IPS-18c (cell line): ENCODE measurements around the gene CLDN24.
"Not testable (repeated sequence)": the region's sequence is repeated elsewhere in the genome, so short reads cannot be mapped to it uniquely, and the experiment has no call there.

Experiments used
- H3K4me3 ChIP-seq: 2 replicates; pipeline ENCODE4 v1.7.0; 2013; ENCODE audit warnings: low read depth, mild to moderate bottlenecking, low read length, moderate library complexity; ENCODE audit not compliant: insufficient read depth
- H3K9me3 ChIP-seq: one replicate; pipeline ENCODE4 v1.6.1; 2013; ENCODE audit warnings: mild to moderate bottlenecking, low read length, moderate library complexity; ENCODE audit not compliant: control insufficient read depth, insufficient read depth

Gene CLDN24

DNA sequence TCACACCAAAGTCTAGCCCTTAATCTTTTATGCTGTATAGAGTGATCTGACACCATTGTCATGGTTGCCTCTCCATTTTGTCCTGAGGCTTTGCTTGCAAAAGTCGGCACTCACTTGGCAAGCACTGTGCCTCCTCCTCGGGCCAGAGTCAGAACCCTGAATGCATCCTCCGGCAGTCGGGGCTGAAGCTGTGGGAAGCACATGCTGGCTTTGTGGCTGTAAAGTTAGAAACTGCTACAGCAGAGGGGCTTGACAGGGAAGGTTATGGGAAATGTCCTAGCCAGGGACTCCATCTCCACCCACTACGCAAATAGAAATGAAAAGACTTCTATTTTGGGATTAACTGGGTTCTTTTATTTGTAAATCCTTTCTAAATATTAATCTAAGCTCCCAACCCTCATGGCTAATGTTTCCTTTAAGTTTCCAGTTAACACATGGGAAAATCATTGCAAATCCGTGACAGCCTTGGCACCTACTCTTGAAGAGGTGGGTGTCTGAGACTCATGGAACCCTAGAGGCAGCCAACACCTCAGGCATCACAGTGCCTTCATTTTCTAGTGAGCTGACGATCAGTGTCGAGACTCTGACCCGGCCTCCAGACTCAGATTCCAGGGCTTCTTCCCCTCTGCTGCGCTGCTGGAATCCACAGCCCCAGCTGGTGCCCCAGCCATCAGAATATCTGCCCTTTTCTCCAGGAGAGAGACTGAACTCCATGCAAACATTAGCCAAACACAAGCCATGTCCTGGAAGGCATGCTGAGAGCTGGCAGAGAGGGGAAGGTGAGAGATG, 7.9 kb upstream of the CLDN24 start:
- peaks cover 2% of the 10 kb centered on the region for H3K9me3 ChIP-seq
- no peak overlapping the region for H3K4me3 ChIP-seq

DNA sequence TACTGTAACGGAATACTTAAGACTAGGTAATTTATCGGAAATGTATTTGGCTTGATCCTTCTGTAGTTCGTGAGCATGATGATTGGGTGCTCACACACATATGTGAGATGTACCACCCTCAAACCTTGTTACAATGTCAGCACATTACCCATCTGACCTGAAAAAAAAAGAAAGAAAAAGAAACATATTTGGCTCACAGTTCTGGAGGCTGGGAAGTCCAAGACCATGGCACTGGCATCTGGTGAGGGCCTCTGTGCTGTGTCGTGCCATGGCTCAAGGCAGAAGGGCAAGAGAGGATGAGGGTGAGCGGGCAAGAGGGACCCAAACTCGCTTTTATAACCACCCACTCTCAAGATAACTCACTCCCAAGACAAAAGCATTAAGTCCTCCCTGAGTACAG, 7.0 kb upstream of the CLDN24 start:
- Histone ChIP-seq H3K9me3 (peaks cover 2% of the 10 kb centered on the region), H3K4me3 (no peak overlapping the region)

DNA sequence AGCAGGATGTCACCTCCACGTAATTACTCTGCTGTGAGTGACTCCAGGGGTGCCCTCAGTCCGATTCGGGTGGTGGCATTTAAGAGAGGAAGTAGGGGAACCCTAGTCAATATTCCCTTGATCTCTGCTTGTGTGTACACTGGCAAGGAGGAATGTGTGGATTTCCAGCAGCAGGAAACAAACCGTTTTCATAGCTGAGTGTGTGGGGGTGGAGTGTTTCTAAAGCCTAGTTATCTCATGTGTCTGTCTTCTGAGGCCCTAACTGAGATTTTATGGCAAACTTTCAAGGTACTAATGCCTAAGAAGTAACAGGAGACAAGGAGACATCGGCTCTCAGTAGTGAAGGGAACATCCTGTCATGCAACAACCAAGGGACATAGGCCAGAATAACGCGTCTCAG, 6.6 kb upstream of the CLDN24 start:
- H3K4me3 ChIP-seq = no peak overlapping the region

DNA sequence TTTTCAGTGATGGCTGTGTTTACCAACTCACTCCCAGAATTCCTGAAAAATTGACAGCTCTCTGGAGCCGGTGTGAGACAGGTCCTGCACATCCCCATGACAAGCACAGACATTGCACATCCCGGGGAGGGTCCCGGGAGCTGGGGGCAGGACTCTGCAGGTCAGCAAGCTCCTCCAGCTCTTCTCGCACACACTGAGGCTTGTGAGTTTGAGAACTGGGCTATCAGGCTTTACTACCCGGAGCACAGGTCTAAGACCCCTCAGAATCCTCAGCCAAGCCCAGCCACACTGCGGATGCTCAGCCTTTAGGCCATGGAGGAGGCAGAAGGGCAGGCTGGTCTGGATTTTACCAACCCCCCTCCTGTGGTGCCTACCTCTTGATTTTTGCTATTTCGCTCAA, 5.6 kb upstream of the CLDN24 start:
- H3K4me3 ChIP-seq = no peak overlapping the region

More for the DNA sequence above, 6.6 kb upstream of the CLDN24 start:
- peaks cover 2% of the 10 kb centered on the region for H3K9me3 ChIP-seq

DNA sequence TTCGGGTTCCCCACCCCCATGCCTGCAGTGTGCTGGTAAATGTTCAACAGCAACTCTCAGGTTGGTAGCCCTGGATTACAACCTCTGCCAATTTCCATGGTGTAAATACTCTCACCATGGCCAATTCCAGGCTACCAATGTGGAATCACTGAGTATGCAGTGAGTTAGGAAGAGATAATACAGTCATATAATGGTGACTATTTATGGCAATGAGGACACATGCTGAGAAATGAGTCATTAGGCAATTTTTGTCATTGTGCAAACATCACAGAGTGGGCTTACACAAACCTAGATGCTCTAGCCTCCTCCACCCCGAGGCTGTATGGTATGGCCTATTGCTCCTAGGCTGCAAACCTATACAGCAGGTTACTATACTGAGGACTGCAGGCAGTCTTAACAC, 4.6 kb upstream of the CLDN24 start:
- H3K9me3 ChIP-seq = peaks cover 2% of the 10 kb centered on the region
- H3K4me3 ChIP-seq = no peak overlapping the region

More for the DNA sequence above, 5.6 kb upstream of the CLDN24 start:
- H3K9me3 ChIP-seq = peaks cover 2% of the 10 kb centered on the region

- not testable (repeated sequence) for H3K9me3 ChIP-seq
These were observed 4.2 kb upstream of the CLDN24 start for GRCh38 chr4:183326387-183326786.

DNA sequence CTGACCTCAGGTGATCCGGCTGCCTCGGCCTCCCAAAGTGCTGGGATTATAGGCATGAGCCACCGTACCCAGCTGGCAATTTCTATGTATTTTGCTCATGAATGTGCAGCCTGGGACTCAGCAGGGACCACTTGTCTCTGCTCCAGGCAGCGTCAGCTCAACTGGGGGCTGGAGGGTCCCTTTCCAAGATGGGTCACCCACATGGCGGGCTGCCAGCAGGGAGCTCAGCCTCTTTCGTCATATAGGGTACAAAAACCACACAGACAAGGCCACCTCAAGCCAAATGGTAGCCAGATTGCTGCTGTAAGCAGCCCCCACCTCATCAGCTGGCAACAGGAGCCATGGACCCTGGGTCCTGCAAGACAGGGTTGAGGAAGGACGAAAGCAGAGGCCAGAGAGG, 2.4 kb upstream of the CLDN24 start:
- no peak overlapping the region for H3K4me3 ChIP-seq
- H3K9me3 ChIP-seq = peaks cover 2% of the 10 kb centered on the region

More at GRCh38 chr4:183326387-183326786, 4.2 kb upstream of the CLDN24 start:
- H3K4me3 ChIP-seq = not testable (repeated sequence)

- not testable (repeated sequence) for H3K4me3 ChIP-seq, H3K9me3 ChIP-seq
These were observed 1.8 kb upstream of the CLDN24 start for GRCh38 chr4:183324056-183324455.

GRCh38 chr4:183323295-183323694, 1.1 kb upstream of the CLDN24 start:
- Histone ChIP-seq H3K4me3 (no peak overlapping the region), H3K9me3 (no peaks in the 10 kb centered on the region)

DNA sequence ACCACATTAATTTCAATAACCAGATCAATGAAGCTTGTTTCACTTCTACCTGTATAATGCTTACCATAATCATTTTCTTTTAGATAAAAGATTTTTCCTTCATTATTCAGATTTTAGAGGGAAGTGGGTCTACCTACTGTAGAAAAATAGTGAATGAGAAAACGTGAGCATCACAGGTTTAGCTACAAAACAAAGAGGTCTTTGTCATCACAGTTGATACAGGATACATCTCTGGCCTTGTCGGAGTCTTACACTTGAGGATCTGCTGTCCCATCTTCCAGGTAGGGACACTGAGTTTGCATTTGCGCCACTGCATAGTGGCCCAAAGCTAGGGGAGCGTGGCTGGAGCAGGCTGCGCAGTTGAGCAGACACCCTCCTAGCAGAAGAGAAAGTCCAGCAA, 710 bp downstream of the CLDN24 start:
- H3K9me3 ChIP-seq = no peaks in the 10 kb centered on the region
- H3K4me3 ChIP-seq = no peak overlapping the region

- Histone ChIP-seq H3K4me3 (no peak overlapping the region), H3K9me3 (no peaks in the 10 kb centered on the region)
These were observed 1.1 kb downstream of the CLDN24 start for GRCh38 chr4:183321079-183321478.

GRCh38 chr4:183320211-183321059, 1.8 kb downstream of the CLDN24 start, which contains the start of gene CLDN22:
TSS of gene CLDN22 (minus strand) at chr4:183320276. CDS start at chr4:183320218, 58 bp downstream.
- no peaks in the 10 kb centered on the region for H3K9me3 ChIP-seq
- H3K4me3 ChIP-seq = no peak within 1 kb of the TSS

- no peaks in the 10 kb centered on the region for H3K9me3 ChIP-seq
- H3K4me3 ChIP-seq = no peak overlapping the region
These were observed 3.6 kb downstream of the CLDN24 start for GRCh38 chr4:183318656-183319055.

DNA sequence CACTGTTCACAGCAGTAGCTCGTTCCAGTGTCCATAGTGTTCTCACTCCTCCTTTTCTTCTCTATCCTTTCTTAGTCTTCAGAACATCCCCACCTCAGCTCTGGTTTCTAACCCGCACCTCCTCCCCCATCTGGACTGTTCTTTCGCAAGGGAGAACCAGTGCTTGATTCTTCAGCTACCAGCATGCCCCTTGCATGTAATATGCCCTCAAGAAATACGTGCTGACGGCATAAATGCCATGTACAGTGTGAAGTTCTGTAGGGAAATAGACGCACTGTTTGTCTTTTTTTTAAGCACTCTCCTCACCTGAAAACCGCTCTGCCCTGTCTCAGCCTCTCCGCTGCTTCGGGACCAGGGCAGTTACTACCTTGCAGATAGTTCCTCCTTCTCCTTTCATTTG, 7.4 kb downstream of the CLDN24 start:
- H3K4me3 ChIP-seq = no peak overlapping the region

DNA sequence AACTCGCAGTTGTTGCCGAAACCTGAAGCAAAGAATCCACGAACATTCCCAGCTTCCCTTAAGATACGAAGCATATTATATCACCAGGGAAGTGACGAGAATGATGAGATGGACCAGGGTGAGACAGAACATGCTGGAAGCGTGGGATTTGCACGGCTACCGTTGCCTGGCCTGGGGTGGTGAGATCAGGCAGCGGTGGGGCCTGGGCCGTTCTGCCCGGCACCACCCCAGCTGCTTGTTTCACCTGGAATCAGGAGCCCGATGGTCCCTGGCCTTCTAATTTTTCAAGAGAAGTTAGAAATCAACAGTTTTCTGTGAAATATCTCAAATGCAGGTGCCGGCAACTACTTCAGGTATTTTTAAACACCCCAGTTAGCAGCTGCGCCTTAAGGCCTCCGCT, 7.9 kb downstream of the CLDN24 start:
- H3K4me3 ChIP-seq = no peak overlapping the region
- no peaks in the 10 kb centered on the region for H3K9me3 ChIP-seq

More for the DNA sequence above, 7.4 kb downstream of the CLDN24 start:
- H3K9me3 ChIP-seq = no peaks in the 10 kb centered on the region

- Histone ChIP-seq H3K4me3 (no peak overlapping the region), H3K9me3 (no peaks in the 10 kb centered on the region)
These were observed 9.4 kb downstream of the CLDN24 start for GRCh38 chr4:183312841-183313240.

DNA sequence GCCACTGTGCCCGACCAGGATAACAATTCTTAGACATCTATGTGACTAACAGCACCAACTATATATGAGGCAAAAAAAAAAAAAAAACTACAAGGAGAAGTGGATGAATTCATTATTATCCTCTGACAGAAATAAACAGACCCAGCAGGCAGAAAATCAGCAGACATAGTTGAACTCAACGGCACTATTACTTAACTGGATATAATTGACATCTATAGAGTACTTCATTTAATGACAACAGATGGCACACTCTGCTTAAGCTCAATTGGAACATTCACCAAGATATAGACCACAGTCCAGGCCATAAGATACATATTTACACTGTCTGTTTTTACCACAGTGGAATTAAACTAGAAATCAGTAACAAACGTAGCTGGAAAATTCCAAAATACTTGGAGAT, 15.4 kb downstream of the CLDN24 start:
- no peaks in the 10 kb centered on the region for H3K9me3 ChIP-seq

DNA sequence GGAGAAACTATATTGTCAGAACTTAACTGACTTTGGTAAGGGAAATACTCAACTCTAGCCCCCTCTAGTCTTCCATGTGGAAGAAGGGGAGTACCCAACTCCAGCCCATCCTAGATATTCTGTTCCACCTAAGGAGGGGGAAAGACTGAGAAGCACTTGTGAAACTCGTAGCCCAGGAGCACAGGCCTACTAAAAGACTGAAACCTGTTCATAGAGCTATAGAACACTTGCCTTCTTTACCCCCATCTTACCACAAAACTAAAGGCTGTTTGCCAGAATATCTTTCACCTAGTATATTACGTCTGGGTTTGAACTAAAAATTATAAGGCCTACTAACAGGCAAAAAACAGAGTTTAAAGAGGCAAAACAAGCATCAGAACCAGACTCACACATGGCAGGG, 17.7 kb downstream of the CLDN24 start:
- Histone ChIP-seq H3K9me3 (no peaks in the 10 kb centered on the region), H3K4me3 (no peak overlapping the region)

More for the DNA sequence above, 15.4 kb downstream of the CLDN24 start:
- H3K4me3 ChIP-seq = no peak overlapping the region
